DMS153 treated with DMSO at 0.1 percent for 48 hours (cell line): ENCODE results near the gene MIPOL1.
A peak's percentile ranks its signal among the peaks of the same experiment; 100 is the strongest.
"Not testable (repeated sequence)": the region's sequence is repeated elsewhere in the genome, so short reads cannot be mapped to it uniquely, and the experiment has no call there.

ENCODE experiments used
- DNase-seq: peaks from one replicate; lab custom pipeline; 2025; ENCODE audit not compliant: unreplicated experiment; lab: John Stamatoyannopoulos, UW

Gene MIPOL1

GRCh38 chr14:37279818-37280217 lies 82.1 kb downstream of the MIPOL1 start:
- no peak for DNase-seq

DNA sequence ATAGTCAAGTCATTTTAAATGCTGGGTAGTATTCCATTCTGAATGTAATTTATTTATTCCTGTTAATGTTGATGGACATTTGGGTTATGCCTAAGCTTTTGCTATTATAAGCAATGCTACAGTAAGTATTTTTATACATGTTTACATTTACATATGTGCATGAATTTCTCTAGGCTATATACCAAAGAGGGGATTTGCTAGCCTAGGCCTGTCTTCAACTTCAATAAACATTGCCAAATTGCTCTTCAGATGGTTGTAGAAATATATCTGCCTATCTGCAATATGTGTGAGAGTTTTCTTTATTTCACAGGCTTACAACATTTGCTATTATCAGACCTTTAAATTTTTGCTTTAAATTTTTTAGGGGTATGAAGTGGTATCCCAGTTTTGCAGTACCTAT lies 87.0 kb downstream of the MIPOL1 start:
- DNase-seq, result no peak

DNA sequence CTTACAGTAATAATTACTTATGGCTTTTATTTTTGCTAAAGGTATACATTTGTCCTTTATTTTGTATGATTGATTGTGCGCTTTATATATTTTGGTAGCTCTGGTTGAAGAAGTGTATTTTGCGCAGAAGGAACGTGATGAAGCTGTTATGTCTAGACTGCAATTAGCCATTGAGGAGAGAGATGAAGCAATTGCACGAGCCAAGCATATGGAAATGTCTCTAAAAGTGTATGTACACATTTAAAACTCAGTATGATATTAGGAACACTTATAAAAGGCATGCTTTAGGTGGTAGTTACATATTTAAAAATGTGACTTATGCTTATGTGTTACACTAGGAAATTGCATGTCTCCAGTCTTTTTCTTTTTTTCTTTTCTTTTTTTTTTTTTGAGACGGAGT lies 87.5 kb downstream of the MIPOL1 start:
- no peak for DNase-seq

DNA sequence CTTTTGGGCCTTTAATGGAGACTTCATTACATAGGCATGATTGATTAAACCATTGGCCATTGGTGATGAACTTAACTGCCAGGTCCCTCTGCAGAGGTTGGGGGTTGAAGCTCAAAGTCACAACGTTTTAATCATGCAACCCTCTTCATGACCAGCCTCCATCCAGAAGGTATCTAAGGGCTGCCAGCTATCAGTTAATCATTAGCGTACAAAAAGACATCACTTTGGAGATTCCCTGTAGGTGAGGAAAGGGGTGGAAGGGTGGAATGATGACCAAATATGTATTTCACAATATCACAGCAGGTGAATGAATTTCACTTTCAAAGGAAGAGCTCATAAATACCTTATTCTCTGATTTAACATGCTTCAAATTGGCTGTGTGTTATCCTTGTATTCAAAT lies 92.0 kb downstream of the MIPOL1 start:
- no peak for DNase-seq

DNA sequence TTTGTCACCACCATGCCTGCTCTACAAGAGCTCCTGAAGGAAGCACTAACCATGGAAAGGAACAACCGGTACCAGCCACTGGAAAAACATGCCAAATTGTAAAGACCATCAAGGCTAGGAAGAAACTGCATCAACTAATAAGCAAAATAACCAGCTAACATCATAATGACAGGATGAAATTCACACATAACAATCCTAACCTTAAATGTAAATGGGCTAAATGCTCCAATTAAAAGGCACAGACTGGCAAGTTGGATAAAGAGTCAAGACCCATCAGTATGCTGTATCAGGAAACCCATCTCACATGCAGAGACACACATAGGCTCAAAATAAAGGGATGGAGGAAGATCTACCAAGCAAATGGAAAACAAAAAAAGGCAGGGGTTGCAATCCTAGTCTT lies 97.5 kb downstream of the MIPOL1 start:
- not testable (repeated sequence) for DNase-seq

GRCh38 chr14:37311252-37311651 lies 113.5 kb downstream of the MIPOL1 start:
- DNase-seq, result no peak

GRCh38 chr14:37318938-37319337 lies 121.2 kb downstream of the MIPOL1 start:
- no peak for DNase-seq

DNA sequence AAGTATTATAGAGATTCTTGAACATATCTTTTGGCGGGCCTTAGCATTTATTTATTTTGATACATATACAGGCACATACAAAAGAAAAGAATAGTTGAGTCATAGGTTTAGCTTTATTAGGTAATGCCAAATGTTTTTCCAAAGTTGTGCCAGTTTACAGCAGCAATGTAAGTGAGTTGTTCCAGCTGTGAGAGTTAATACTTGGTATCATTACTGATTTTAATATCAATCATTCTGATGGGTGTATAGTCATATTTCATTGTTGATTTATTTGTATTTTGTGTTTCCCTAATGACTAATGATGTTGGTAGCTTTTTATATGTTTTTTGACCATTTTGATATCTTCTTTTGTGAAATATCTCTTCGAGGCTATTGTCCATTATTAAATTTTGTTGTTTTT lies 122.4 kb downstream of the MIPOL1 start:
- no peak for DNase-seq

GRCh38 chr14:37325332-37325731 lies 127.6 kb downstream of the MIPOL1 start:
- no peak for DNase-seq

DNA sequence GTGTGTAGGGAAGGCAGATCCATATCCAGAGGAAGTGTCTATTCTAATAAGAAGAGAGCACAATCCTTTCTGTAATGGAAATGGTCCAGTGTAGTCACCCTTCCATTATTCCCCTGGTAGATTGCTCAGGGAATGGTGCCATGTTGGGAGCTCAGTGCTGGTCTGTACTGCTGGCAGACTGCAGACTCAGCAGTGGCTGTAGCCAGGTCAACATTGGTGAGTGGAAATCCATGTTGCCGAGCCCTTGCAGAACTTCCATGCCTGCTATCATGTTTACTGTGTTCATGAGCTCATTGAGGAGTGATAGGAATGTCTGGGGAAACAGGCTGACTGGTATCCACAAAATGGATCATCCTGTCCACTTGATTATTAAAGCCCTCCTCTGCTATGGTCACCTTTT lies 128.7 kb downstream of the MIPOL1 start:
- DNase-seq, result no peak

- not testable (repeated sequence) for DNase-seq
Measured at GRCh38 chr14:37327933-37328332, 130.2 kb downstream of the MIPOL1 start.

- DNase-seq, result no peak
Measured at GRCh38 chr14:37328673-37329072, 130.9 kb downstream of the MIPOL1 start.

DNA sequence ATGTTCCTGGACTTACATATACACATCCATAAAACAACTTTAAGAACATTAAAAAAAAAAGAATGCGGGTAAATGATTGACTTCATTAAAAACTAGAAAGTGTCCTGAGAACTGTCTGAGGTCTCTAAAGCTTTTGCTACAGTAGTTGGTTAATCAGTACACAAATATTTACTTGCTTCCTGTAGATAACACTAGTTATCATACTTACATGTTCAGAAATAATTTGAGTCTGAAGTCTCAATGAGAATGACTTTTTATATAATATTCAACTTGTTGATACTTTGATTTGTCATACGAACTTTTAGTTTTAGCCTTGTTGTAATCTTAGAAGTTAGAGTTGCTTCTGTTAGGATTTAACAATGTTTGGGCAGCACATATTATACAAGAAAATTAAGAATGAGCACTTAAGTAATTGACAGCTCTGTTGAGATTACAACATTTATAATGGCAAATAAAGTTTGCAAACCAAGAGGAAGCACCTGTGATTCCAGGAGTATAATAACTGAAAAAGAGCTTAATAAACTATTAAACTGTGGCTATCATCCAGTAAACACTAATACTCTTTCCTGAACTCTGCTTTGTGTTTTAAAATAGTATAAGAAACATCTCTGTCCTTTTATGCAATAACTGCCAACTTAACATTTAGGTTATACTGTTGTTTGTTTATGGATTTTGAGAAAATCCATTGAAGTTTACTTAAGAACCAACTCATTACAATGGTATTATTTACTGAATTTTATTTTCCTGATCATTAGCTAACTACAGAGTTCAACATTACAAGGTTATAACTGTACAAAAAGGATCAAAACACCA lies 131.7 kb downstream of the MIPOL1 start:
- no peak for DNase-seq

DNA sequence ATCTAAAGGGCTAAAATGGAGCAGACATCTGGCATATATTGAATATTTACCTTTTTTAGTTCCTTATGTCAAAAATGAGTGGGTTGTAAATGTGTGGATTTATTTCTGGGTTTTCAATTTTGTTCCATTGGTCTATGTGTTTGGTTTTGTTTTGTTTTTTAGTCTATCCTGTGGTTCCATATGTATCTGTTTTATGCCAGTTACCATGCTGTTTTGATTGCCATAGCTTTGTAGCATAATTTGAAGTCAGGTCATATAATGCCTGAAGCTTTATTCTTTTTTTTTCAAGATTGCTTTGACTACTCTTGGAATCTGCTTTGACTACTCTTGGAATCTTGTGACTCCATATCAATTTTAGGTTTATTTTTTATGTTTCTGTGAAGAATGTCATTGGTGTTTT lies 133.2 kb downstream of the MIPOL1 start:
- no peak for DNase-seq

DNA sequence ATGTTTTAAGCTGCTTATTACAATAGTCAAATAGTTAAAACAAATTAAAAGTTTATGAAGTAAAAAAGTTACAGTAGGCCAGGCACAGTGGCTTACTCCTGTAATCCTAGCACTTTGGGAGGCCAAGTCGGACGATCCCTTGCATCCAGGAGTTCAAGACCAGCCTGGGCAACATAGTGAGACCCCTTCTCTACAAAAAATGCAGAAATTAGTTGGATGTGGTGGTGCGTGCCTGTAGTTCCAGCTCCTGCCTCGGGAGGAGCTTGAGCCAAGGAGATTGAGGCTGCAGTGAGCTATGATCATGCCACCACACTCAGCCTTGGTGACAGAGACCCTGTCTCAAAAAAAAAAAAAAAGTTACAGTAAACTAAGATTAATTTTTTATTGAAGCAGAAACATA lies 142.6 kb downstream of the MIPOL1 start:
- no peak for DNase-seq

DNA sequence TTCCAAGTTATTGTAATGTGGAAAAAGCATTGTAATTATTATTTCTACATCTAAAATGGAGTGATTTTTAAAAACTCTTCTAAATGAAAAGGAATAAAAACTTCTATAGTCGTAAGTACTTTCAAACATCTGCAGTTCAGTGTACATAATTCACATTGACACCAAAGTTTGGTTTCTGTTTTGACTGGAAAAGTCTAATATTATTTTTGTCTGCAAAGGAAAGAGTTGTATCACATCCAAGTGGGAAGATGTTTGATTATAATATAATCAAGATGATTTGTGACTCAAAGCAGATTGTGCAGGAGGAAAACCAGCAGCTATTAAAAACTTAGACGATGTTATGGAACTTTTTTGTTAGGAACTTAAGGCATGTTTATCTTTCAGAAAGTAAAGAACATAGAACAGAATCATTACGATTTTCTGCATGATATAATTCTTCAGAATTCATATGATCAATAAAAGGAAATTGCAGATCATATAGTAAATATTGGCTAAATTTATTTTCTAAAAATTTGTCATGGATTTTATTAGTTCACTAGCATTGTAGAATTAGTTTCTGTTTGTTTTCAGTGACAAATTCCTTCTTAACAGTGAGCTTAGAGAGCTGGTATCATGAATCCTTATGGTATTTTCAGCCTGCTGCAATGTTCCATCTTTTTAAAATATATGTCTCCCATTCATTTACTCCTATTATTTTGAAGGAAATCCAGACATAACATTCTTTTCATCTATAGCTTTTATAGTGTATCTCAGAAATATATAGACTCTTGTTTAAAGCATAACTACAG lies 145.8 kb downstream of the MIPOL1 start:
- no peak for DNase-seq

DNA sequence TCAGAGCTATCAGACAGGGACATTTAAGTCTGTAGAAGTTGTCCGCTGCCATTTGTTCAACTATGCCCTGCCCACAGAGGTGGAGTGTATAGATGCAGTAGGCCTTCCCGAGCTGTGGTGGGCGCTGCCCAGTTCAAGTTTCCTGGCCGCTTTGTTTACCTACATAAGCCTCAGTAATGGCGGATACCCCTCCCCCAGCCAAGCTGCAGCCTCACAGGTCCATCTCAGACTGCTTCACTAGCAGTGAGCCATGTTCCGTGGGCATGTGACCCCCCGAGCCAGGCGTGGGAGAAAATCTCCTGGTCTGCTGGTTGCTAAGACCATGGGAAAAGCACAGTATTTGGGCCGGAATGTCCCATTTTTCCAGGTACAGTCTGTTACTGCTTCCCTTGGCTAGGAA lies 165.9 kb downstream of the MIPOL1 start:
- no peak for DNase-seq

- peak; percentile 10 for DNase-seq
Measured at GRCh38 chr14:37369425-37369824, 171.7 kb downstream of the MIPOL1 start.

DNA sequence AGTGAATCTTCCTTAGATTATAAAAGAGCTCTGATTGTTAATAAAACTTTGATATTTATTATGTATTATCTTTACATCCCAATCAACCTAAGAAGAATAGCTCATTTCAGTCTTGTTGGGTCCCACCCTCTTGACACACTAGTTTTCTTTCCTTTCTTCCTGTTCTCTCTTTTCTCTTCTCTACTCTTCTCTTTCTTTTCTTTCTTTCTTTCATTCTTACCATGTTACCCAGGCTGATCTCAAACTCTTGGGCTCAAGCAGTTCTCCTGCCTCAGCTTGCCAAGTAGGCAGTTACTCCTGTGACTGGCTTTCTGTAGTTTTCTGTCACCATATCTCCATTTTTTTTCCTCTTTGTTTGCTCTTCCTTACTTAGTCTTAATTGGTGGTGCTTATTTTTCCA lies 177.8 kb downstream of the MIPOL1 start:
- no peak for DNase-seq

DNA sequence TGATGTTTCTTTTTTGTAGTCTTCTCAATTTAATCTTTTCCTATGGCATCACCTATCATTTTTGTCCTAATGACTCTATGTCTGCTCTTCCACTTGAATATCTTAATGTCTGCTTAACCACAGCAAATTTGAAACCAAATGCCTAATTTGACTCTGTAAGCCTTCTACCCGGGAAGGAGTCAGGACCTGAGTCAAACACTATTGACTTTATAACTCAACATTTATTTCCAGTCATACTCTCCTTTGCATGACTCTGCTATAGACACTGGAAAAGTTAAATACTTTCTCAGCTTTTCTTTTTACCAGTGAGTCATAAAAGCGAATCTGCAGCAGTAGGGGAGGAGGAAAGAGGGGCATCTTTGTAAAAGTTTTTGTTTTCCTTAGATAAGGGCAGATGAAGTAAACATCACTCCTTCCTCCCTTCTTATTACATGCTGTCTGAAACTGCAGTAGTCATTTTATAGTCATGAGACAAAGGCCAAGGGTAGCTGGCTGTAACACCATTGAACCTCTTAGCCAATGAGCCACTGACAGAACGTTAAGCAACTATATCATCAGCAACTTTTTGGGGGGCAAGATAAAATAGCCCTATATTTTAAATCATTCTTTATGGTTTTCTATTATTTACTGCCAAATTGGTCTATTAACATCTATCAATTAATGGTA lies 179.3 kb downstream of the MIPOL1 start:
- no peak for DNase-seq

- DNase-seq, result peak; percentile 77
Measured at GRCh38 chr14:37384870-37385596, 187.3 kb downstream of the MIPOL1 start.
